Activated CD4-positive, CD25-positive, alpha-beta regulatory T cell treated with anti-CD3 and anti-CD28 coated beads, Interleukin-2, amount 50 U/mL, for 24 hours (primary cell): ENCODE data around the gene PFN2.
"Not testable (repeated sequence)": the region's sequence is repeated elsewhere in the genome, so short reads cannot be mapped to it uniquely, and the experiment has no call there.

Source experiments
- ATAC-seq, 2 donors: fragments of 150-1000 bp; cut with Tn5 transposase; one replicate each; pipeline ENCODE4 v1.10.0; 2021; ENCODE audit warnings: mild to moderate bottlenecking in 1 of 2, moderate library complexity in 1 of 2

PFN2 gene, protein sequence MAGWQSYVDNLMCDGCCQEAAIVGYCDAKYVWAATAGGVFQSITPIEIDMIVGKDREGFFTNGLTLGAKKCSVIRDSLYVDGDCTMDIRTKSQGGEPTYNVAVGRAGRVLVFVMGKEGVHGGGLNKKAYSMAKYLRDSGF

DNA sequence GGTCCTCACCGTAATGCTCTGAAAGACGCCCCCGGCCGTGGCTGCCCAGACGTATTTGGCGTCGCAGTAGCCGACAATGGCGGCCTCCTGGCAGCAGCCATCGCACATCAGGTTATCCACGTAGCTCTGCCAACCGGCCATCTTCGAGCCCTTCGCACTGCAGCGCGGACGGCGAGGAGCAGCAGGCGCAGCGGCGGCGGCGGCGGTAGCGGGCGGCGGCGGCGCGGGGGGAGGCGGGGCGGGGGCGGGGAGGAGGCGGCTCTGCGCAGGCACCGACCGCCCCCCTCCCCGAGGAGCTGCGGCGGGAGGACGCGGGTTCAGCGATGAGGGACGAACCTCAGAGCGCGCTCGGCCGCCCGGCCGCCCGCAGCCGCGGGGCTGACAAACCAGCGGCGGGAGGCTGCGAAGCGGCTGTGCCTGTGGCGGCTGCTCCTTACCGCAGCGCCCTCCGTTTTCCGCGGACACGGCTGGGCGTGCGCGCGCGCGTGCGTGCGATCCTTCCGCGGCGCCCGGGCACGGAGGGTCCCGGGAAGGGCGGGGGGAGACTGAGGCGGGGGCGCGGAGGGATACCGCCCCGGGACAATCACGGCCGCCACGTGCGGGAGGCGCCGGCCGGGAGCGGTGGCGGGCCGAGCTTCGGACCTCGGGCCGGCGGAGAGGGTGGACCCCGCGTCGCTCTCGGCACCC, at the start of gene PFN2:
Gene PFN2, minus strand, starts transcription at position 180 of the 687 bp plus-strand sequence. Its CDS starts 39 bp downstream, at position 141.
- peak; percentile 55 to 63 for ATAC-seq

- ATAC-seq = no peak
Measured at GRCh38 chr3:150015901-150016300, 45.2 kb upstream of the PFN2 start.

DNA sequence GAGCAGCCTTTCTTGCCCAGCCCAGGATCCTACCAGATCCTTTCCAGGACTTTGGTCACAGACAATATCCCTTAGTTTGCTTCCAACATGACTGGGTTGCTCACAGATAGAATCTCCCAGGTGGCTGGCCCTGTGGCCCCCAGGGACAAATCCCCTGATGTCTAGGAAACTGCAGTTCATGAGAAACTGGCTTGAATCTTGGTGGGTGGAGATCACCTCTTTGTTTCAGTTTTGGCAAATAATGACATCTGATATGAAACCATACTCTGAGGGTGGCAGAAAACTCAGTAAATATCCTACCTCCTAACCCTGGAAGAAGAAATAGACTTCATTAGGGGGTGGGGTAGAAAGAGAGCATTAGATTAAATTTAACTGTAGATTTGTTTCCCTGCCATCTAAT, 44.1 kb upstream of the PFN2 start:
- no peak for ATAC-seq

DNA sequence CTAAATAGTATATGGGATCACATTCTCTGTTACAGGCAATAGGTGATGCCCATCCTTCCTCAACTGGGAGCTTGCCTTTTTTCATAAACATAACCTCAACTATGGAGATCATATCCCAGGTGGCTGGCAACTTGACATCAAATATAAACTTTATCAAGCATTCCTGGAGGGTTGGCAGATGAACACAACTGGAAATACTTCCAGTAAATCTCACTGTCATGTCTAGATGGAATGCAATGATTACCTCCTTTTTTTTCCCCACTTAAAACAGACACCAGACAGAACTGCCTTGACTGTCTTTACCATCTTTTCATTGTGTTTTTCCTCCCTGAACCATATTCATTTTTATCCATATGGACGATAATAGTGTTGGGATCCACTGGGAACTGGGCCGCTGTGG, 43.1 kb upstream of the PFN2 start:
- ATAC-seq = no peak

GRCh38 chr3:150006794-150007193, 36.1 kb upstream of the PFN2 start:
- no peak for ATAC-seq

DNA sequence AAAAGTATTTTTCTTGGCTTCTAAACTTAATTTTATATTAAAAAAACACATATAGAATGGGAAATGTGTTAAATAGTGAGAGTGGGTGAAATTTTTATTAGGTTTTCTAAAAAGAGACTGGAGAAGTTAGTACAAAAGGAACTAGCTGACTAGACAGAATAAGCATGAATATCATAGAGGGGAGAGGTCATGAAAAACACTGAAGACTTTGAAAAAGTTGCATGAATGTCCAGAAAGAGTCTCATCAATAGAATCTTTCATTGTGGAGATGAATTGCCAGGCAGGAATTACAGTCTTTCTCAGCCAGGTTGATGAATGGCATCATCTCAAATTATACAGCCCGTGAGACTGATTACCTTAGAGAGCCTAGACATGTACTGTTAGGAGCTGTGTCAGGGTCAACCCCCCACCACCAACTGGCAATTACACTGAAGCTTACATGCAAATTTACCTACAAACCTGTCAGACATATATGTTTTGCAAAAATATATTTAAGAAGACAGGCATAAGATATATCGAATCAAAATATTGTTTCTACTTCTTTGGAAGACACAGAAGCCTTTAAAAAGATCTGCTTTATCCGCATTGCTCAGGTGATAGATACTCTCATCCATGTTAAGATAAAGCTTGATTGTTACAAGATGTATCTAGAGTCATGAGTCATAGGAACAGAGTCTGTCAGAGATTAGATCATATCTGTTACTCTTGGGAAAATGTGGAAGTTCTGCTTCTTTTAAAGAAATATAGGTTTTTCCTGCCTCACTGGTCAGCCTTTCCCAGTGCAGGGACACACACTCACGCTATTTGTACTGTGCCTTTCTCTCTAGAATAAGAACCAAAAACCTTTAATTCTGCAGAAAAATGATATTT, 34.8 kb upstream of the PFN2 start:
- no peak for ATAC-seq

DNA sequence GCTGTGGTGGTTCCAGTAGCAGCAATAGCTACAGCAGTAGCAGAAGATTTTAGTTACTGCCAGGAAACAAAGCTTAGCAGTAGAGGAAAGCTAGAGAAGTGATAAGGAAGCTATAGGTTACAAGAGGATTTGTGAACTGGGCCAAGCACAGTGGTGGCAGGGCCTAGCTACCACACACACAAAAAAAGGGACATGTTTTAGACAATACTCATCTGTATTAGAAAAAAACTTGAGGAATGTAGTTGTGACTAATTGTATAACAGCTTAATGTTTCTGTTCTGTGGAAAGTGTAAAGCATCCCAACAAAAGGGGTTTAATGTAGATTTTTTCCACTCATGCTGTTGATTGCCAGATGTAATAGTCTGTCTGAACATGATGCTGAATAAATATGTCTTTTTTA, 29.9 kb upstream of the PFN2 start:
- no peak for ATAC-seq

DNA sequence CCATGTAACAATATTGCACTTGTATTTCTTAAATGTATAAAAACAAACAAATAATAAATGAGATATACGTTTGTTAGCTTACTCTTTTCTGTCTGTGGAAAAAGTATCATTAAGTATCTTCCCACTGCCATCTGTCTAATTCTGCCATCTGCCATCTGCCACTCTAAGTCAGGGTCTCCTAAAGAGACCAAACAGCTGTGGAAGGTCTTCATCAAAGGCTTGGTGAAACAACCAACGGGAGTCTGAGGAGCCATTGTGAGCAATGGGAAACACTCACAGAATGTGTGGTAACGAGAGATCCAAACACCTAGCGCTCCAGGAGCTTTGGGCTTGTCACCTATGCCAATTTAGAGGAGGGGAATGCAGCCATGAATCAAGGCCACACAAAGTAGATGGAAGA, 28.7 kb upstream of the PFN2 start:
- no peak for ATAC-seq

GRCh38 chr3:149998946-149999345, 28.3 kb upstream of the PFN2 start:
- no peak for ATAC-seq

DNA sequence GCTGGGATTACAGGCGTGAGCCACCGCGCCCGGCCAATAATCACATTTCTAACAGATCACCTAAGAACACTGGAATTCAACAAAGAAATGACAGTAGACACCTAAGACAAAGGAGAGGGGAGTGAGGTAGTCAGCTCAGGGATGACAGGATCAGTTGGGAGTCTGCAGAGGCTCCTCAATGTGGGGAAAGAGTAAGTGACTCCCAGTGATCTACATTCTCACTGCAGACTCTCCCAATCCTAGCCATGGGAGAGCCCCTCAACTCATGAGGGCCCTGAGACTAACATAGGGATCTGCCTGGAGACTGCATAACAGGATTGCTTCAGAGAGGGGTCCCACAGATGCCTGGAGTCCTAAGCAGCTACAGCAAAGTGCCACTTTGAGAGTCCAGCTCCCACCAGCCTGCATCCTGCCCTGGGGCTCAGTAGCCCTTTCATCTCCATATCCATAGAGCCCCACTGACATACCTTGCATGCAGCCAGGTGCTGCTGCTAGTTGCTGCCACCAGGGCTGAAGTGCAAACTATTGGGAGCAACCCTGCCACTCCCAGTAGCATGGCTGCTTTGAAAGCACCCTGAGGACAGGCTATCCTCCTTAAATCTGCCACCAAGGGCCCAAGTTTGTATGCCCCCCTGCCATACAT, 21.8 kb upstream of the PFN2 start:
- no peak for ATAC-seq

GRCh38 chr3:149990423-149990948, 19.8 kb upstream of the PFN2 start:
- no peak for ATAC-seq

GRCh38 chr3:149989307-149989706, 18.6 kb upstream of the PFN2 start:
- no peak for ATAC-seq

GRCh38 chr3:149983628-149984027, 12.9 kb upstream of the PFN2 start:
- ATAC-seq = no peak

DNA sequence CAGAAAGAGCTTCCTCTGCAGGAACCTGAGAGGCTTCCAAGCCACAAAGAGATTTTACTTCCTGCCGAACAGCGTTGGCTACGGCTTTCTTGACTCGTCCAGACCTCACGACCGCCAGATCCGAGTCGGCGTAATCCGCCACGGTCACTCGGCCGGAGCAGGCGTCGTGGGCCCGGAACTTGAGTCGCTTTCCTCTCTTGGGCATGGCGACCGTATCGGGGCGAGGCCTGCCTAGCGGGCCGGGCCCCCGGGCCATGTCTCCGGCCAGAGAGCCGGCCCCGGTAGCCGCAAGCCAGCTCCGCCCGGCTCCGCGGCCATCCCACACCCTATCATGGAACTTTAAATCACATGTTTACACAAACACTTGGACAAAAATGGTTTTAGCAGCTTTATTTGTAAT, 12.4 kb upstream of the PFN2 start:
- ATAC-seq = not testable (repeated sequence)

DNA sequence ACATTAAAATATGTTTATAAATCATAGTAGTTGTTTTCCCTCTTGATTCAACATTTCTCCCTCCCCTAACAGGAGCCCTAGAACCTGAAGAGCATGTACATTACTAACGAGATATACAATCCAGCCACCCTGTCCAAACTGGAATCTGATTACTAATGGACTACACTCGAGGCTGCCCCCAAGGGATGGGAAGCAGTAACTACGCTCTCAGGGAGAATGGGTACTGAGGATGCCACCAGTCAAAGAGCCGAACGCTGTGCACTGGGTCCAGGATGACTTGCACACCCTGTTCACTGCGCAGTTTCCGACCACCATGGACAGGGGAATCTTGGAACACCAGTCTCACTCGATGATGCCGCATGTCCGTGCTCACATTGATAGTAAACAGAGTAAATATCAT, 11.3 kb upstream of the PFN2 start:
- not testable (repeated sequence) for ATAC-seq

DNA sequence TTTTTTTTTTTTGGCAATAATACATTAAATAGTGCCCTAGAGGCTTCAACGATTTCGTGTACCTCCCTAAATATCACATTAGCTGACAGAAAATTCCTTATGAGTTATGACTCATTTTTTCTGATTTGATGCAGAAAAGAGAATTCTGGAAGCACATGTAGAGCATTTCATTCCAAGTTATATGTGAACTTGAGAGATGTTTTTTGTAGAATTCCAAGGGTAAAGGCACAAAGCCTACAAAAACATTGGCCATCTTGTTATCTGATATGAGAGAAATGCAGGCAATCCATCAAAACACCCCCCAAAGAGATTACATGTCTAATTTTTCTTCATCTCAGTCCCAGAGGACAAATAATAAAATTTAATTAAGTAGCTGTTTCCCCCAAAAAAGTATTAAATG, 6.7 kb upstream of the PFN2 start:
- ATAC-seq = no peak

DNA sequence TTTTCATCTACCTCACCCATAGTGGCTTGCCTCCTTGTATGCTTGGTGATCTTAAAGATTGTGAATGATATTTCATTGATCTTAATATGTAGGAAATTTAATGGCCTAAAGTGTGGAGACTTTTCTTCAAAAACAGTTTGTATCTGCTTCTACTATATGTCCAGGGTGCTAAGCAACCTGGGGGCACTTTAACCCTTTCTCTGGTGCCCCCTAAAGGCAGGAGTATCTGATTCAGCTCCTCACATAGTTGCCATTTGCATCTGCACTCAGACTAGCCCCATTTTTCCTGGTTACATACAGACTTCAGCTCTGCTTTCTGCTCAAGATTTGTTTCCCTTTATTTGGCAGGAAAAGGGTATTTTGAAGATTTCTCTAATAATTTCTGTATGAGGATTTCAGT, 5.2 kb upstream of the PFN2 start:
- no peak for ATAC-seq

DNA sequence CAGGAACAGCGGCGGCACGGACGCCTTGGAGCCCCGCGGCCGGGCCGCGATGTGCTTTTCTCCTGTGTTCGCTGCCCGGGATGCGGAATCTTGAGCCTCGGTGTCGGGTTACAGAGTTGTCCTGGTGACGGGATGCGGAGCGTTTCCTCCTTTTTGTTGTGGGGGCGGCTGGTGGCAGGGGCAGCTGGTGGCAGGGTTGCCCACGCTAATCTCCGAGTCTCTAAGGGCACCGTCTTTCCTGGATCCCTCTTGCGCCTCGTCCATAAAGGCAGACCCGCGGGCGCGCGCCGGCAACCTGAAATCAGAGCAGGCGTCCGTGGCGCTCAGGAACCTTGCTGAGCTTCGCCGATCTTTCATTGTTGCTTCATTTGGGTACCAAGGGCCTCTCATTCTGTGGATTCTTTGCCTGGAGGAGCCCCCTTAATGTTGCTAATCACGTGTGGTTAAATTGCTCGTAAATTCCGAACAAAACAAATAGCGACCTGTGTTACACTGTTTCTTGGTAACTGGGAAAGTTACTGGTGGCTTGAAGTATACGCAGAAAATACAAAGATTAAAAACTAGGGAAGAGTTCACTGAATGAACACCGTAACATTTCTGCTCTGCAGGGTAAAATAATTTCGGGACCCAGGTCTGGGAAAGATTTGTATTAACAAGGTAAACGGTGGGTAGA, 844 bp upstream of the PFN2 start:
- peak; percentile 7 to 14 for ATAC-seq

DNA sequence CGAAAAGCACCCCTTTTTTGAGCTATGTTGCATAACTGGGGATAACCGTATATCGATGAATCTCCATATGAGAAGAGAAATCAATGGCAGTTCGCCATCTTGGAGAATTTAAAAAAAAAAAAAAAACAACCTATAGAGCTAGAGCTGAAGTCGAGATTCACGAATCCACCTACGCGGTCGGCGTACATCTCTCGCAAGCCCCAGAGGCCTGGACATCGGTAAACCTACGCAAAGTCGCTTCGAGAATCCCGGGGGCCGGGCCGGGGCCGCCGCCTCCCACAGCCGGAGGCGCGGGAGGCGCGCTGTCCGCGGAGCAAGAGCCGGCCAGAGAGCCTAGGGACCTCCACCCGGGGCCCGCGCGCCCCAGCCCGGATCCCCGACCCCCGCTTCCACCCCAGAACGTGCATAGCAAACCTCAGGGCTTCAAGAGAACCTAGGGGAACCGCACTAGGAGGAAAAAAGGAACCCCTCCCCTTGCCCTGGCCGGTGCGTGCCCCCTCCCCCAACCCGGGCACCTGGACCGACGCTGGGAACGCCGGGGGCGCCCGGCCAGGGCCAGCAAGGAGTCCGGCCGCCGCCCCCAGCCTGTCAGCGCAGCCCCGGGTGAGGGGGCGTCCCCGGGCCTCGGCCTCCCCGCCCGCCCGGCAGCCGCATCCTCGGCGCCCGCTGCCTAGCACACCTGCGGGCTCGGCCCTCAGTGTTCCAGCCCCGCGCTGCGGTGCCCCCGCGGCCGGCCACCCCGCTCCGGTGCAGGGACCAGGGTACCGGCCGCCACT, 567 bp downstream of the PFN2 start:
- ATAC-seq = peak; percentile 47

DNA sequence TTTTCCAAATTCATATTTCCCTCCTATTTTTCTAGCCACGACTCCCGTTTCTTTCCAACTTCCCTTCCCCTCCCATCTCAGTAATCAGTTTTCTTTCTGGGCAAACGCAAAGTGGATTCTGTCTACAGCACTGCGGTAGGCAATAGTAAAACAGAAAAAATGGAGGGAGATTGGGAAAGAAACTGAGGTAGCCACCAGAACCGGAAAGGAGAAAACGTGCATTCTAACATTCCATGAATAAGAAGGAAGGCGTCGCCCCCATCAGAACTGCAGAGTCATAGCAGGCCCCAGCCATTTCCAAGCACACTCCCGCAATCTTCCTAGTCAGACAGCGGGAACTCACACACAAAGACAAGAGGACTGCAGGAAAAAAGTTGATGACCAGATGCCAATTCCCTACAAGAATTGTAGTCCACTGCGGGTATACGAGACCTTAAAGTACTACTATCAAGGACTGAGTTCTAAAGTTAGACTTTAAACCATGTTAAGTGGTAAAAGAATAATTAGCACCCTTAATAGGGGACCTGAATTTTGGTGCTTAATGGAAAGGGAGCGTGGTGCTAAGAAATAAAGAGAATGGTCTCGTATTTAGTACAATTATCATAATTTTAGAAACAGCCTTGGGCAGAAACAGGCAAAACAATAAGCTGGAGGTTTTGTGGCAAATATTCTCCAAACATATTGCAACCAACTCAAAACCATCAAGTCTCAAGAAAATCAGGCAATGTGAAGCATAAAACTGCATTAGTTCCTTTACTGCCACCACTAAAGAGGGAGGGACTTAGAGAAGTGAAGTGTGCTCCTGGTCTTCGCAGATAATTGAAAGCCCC, 1.4 kb downstream of the PFN2 start:
- no peak for ATAC-seq

GRCh38 chr3:149968216-149968615, 2.5 kb downstream of the PFN2 start:
- no peak for ATAC-seq
